ENCODE measurements around the gene POC1A. TPM values are rescaled to one million over a fixed set of nuclear protein-coding genes. Genes with fewer than 3 reads are reported as not detected.

Gene POC1A
- total RNA-seq, 1 experiment from 2014 or later, result 29.0 TPM

DNA sequence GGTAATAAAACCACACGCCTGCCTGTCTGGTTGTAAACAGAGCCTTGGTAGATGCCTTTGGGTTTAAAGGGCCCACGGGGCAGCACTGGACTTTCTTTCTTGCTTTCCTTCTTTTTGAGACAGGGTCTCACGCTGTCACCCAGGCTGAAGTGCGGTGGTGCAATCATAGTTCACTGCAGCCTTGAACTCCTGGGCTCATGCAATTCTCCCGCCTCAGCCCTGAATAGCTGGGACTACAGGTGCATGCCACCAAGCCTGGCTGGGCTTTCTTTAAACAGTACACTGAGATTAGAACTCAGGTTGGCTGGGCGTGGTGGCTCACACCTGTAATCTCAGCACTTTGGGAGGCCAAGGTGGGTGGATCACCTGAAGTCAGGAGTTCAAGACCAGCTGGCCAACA lies 42.2 kb downstream of the POC1A start:
- Histone ChIP-seq H3K14ac (ENCODE audit: insufficient read depth, low read length) (no peak overlapping the region), H3K56ac (ENCODE audit: insufficient read length, low read depth, low read length) (no peak overlapping the region), H3K4me1 (ENCODE audit: insufficient read depth, low read length) (no peaks in the 10 kb centered on the region), H2AK5ac (ENCODE audit: insufficient read length, low read length) (no peak overlapping the region), H2AFZ (ENCODE audit: low read length) (no peak overlapping the region), H3K79me1 (ENCODE audit: insufficient read depth, low read depth, low read length, poor library complexity, severe bottlenecking) (no peaks in the 10 kb centered on the region), H3K27ac (ENCODE audit: insufficient read length, low read depth, low read length) (no peak overlapping the region), H3K23ac (ENCODE audit: insufficient read length, low read depth, low read length) (no peak overlapping the region), H2BK5ac (ENCODE audit: insufficient read length, low read length) (no peak overlapping the region), H2BK12ac (ENCODE audit: insufficient read length, low read depth, low read length) (no peak overlapping the region), H3K27me3 (ENCODE audit: insufficient read depth, low read length) (no peaks in the 10 kb centered on the region), H4K5ac (ENCODE audit: insufficient read length, low read depth, low read length) (no peak overlapping the region), H3K9me3 (ENCODE audit: control insufficient read depth, low read depth, low read length) (no peaks in the 10 kb centered on the region), H3K79me2 (ENCODE audit: insufficient read depth, low read length) (no peaks in the 10 kb centered on the region), H3K18ac (ENCODE audit: insufficient read length, low read depth, low read length) (no peak overlapping the region), H3T11ph (ENCODE audit: low read length) (no peak overlapping the region), H3K9ac (ENCODE audit: extremely low read depth, insufficient read length, low read length) (no peak overlapping the region), H4K8ac (replicated peaks; ENCODE audit: insufficient read length, low read depth, low read length) (no peak overlapping the region), H3K4ac (ENCODE audit: low read depth, low read length) (no peak overlapping the region), H4K20me1 (ENCODE audit: control insufficient read depth, insufficient read depth, insufficient read length) (no peaks in the 10 kb centered on the region), H4K91ac (ENCODE audit: insufficient read length, low read depth, low read length) (no peak overlapping the region), H3K23me2 (ENCODE audit: insufficient read length, low read depth, low read length, poor library complexity, severe bottlenecking) (no peaks in the 10 kb centered on the region), H2BK120ac (ENCODE audit: low read depth, low read length, poor library complexity, severe bottlenecking) (no peak overlapping the region), H2BK15ac (ENCODE audit: low read depth, low read length) (no peak overlapping the region), H3K4me2 (ENCODE audit: insufficient read depth, insufficient read length, low read length) (no peak overlapping the region), H2BK20ac (ENCODE audit: low read depth, low read length, poor library complexity, severe bottlenecking) (no peak overlapping the region)
- no CpG with 5 or more reads among the region's 6 CpGs for WGBS (ENCODE audit: extremely low coverage, insufficient read length, low lambda C conversion rate)
- H3K27ac Mint-ChIP-seq, result no peak overlapping the region
- H3K27me3 Mint-ChIP-seq (ENCODE audit: low read depth), result no peaks in the 10 kb centered on the region
- H3K4me1 Mint-ChIP-seq, result 0 out of 4 replicates have a peak, but pooled peaks cover 0 to 2% of the 10 kb centered on the region in 2 experiments
- H3K36me3 Mint-ChIP-seq (ENCODE audit: insufficient read depth in 1 of 3, low read depth in 3 of 3), result peaks cover 2 to 41% (median 33%) of the 10 kb centered on the region in 3 experiments; a peak in 6 of 7 replicates
- H3K9me3 Mint-ChIP-seq, result no peaks in the 10 kb centered on the region
- no peak for DNase-seq
- H3K4me3 Mint-ChIP-seq, result no peak overlapping the region
- TF ChIP-seq, protein P1, sequence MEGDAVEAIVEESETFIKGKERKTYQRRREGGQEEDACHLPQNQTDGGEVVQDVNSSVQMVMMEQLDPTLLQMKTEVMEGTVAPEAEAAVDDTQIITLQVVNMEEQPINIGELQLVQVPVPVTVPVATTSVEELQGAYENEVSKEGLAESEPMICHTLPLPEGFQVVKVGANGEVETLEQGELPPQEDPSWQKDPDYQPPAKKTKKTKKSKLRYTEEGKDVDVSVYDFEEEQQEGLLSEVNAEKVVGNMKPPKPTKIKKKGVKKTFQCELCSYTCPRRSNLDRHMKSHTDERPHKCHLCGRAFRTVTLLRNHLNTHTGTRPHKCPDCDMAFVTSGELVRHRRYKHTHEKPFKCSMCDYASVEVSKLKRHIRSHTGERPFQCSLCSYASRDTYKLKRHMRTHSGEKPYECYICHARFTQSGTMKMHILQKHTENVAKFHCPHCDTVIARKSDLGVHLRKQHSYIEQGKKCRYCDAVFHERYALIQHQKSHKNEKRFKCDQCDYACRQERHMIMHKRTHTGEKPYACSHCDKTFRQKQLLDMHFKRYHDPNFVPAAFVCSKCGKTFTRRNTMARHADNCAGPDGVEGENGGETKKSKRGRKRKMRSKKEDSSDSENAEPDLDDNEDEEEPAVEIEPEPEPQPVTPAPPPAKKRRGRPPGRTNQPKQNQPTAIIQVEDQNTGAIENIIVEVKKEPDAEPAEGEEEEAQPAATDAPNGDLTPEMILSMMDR (conservative IDR thresholded peaks at IDR 0.05), result no peak

Data from H9 (cell line).